Naive B cell (primary cell): ENCODE data around the gene MMP7. TPM values are rescaled to one million over a fixed set of nuclear protein-coding genes. Genes with fewer than 3 reads are reported as not detected.

Experiments used
- ATAC-seq, 2 donors: fragments of 150-1000 bp; cut with Tn5 transposase; 2 replicates each; pipeline ENCODE4 v1.10.0; 2021; ENCODE audit warnings: low read depth in 2 of 2, mild to moderate bottlenecking in 2 of 2, moderate library complexity in 2 of 2
- DNase-seq: peaks from one replicate; pipeline ENCODE4 v3.0.0; 2022
- H3K27ac Mint-ChIP-seq, 6 donors: one replicate each; pipeline ENCODE4 v1.8.0; 2020 to 2022; ENCODE audit warnings: mild to moderate bottlenecking in 6 of 6, mixed read lengths in 6 of 6, moderate library complexity in 5 of 6, inconsistent platforms in 2 of 6
- H3K27me3 Mint-ChIP-seq, 3 donors: one replicate each; pipeline ENCODE4 v1.8.0; 2021 to 2022; ENCODE audit warnings: mixed read lengths in 3 of 3, mild to moderate bottlenecking in 1 of 3
- H3K36me3 Mint-ChIP-seq, 2 donors: one replicate each; pipeline ENCODE4 v1.8.0; 2020 to 2022; ENCODE audit warnings: mixed read lengths in 2 of 2, inconsistent platforms in 1 of 2, mild to moderate bottlenecking in 1 of 2
- H3K4me1 Mint-ChIP-seq, 3 donors: one replicate each; pipeline ENCODE4 v1.8.0; 2020 to 2022; ENCODE audit warnings: mixed read lengths in 3 of 3, inconsistent platforms in 1 of 3, mild to moderate bottlenecking in 1 of 3, moderate library complexity in 1 of 3
- H3K4me3 Mint-ChIP-seq, 8 donors: one replicate each; pipeline ENCODE4 v1.8.0; 2020 to 2022; ENCODE audit warnings: mild to moderate bottlenecking in 8 of 8, mixed read lengths in 8 of 8, moderate library complexity in 8 of 8, inconsistent platforms in 2 of 8
- H3K9me3 Mint-ChIP-seq, 7 donors: one replicate each; pipeline ENCODE4 v1.8.0; 2020 to 2022; ENCODE audit warnings: mixed read lengths in 7 of 7, mild to moderate bottlenecking in 5 of 7, inconsistent platforms in 2 of 7, moderate library complexity in 1 of 7
- polyA plus RNA-seq, 6 donors: library from polyadenylated mRNA; unstranded; fragments of 300-500 nt; fragmentation: Illumina TruSeq; gene quantifications; one replicate each; pipeline ENCODE4 v1.2.3, GENCODE V29; 2021; ENCODE audit warnings: low read depth in 6 of 6

MMP7 gene
- polyA plus RNA-seq, 6 donors from 2014 or later: 0.32 to 0.36 TPM; not detected in 4

GRCh38 chr11:102500829-102501228, 29.7 kb downstream of the MMP7 start:
- no peaks in the 10 kb centered on the region for H3K27me3 Mint-ChIP-seq
- peaks cover 0 to under 1% (median under 1%) of the 10 kb centered on the region in 3 donors for H3K4me1 Mint-ChIP-seq
- no peaks in the 10 kb centered on the region for H3K9me3 Mint-ChIP-seq
- H3K4me3 Mint-ChIP-seq: no peak overlapping the region
- H3K36me3 Mint-ChIP-seq: no peaks in the 10 kb centered on the region
- H3K27ac Mint-ChIP-seq: no peak overlapping the region
- DNase-seq (no peak), ATAC-seq (no peak)

DNA sequence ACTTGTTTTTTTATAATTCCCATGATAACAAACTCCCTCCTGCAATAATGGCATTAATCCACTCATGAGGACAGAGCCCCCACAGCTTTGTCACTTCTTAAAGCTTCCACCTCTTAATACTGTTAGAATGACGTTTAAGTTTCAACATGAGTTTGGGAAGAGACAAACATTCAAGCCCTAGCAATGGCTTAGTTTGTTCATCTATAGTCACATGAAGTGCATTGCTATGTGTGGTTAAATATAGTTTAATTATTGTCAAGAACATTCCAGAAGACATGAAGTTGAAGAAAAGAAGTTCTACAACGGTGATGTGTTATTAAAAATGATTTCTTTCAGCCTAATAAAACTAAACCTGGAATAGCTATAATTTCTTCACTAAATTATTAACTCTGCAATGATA, 30.6 kb downstream of the MMP7 start:
- Mint-ChIP-seq H3K36me3 (no peaks in the 10 kb centered on the region), H3K27ac (no peak overlapping the region), H3K9me3 (no peaks in the 10 kb centered on the region), H3K27me3 (no peaks in the 10 kb centered on the region), H3K4me1 (peaks cover 5 to 8% (median 7%) of the 10 kb centered on the region in 3 donors), H3K4me3 (no peak overlapping the region)
- DNase-seq (no peak), ATAC-seq (no peak)

- no peaks in the 10 kb centered on the region for H3K36me3 Mint-ChIP-seq
- H3K9me3 Mint-ChIP-seq: no peaks in the 10 kb centered on the region
- peaks cover 5 to 8% (median 7%) of the 10 kb centered on the region in 3 donors for H3K4me1 Mint-ChIP-seq
- H3K27me3 Mint-ChIP-seq: no peaks in the 10 kb centered on the region
- peak overlapping the region in 1 of 6 donors; percentile 51 for H3K27ac Mint-ChIP-seq
- DNase-seq (no peak), ATAC-seq (no peak)
- no peak overlapping the region for H3K4me3 Mint-ChIP-seq
These were observed 31.4 kb downstream of the MMP7 start for GRCh38 chr11:102499151-102499550.

DNA sequence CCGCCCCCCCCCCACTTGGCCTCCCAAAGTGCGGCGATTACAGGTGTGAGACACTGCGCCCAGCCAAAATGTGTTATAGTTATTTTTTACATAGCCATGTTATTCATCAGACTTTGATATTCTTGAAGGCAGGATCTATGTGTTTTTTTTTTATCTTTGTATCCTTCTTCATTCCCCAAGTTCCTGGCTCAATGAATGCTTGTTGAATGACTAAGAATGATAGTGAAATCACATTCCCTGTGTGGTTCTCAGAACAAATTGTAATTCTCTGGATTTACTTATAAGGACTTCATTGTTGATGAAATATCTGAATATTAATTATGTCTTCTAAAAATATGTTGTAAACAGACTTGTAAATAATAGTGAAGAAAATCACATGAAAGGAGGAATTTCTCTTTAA, 33.5 kb downstream of the MMP7 start:
- ATAC-seq: no peak
- no peaks in the 10 kb centered on the region for H3K9me3 Mint-ChIP-seq
- H3K36me3 Mint-ChIP-seq: no peaks in the 10 kb centered on the region
- H3K27ac Mint-ChIP-seq: no peak overlapping the region
- DNase-seq: no peak
- H3K4me3 Mint-ChIP-seq: no peak overlapping the region
- peaks cover 5 to 11% (median 8%) of the 10 kb centered on the region in 3 donors for H3K4me1 Mint-ChIP-seq
- no peaks in the 10 kb centered on the region for H3K27me3 Mint-ChIP-seq

DNA sequence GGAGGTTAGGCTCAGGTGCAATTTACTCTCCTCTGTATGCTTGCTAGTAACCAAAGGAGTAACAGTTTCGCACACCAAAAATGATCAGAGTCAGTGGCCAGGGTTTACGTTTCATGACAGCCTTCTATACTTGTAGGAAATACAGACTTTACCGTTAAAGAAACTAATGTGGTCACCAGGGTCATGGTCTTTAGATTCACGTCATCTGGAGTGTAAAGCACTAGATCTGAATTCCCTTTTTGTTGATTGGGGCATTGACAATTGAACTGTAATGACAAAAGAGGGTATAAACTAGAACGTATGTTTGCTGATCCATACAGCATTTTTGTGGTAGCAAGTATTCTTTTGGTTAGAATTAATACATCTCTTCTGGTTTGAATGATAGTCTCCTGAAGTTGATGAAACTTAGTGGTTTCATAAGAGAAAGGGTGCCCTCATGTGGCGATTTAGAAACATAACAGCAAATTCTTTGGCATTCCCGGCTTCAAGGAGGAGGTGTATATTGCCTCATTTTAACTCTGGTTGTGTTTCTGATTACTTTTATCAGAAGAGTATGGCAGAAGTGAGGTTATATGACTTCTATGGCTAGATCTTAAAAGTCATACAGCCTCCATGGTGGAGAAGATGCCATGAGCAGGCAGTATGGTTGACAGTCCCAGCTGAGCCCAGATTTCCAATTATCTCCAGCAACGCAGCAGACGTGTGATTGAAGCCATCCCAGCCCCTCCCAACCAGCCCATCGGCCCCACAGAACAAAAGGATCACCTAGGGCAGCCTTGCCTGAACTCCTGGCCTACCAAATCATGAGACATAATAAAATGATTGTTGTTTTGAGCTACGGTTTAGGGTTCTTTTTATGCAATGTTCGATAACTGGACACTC, 35.1 kb downstream of the MMP7 start:
- Mint-ChIP-seq H3K36me3 (no peaks in the 10 kb centered on the region), H3K9me3 (no peaks in the 10 kb centered on the region), H3K27me3 (no peaks in the 10 kb centered on the region), H3K4me3 (no peak overlapping the region), H3K4me1 (peaks cover 5 to 12% (median 8%) of the 10 kb centered on the region in 3 donors), H3K27ac (peak overlapping the region; percentile 8 to 86 (median 79))
- DNase-seq: peak; percentile 69
- ATAC-seq: peak; percentile 76 to 82

DNA sequence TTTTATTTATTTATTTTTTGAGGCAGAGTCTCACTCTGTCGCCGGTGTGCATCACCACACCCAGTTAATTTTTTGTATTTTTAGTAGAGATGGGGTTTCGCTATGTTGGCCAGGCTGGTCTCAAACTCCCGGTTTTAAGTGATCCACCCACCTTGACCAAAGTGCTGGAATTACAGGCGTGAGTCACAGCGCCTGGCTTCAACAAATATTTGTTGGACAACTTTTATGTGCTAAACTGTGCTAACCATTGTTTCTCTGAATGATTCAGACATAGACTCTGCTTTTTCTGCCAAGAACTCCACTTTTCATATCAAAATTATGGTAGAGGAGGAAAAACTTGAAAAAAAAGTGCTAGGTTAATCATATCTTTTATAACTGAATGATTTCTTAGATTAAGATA, 36.3 kb downstream of the MMP7 start:
- Mint-ChIP-seq H3K27ac (no peak overlapping the region), H3K36me3 (no peaks in the 10 kb centered on the region), H3K4me3 (no peak overlapping the region), H3K9me3 (no peaks in the 10 kb centered on the region), H3K27me3 (no peaks in the 10 kb centered on the region), H3K4me1 (peaks cover 5 to 12% (median 8%) of the 10 kb centered on the region in 3 donors)
- ATAC-seq (no peak), DNase-seq (no peak)

DNA sequence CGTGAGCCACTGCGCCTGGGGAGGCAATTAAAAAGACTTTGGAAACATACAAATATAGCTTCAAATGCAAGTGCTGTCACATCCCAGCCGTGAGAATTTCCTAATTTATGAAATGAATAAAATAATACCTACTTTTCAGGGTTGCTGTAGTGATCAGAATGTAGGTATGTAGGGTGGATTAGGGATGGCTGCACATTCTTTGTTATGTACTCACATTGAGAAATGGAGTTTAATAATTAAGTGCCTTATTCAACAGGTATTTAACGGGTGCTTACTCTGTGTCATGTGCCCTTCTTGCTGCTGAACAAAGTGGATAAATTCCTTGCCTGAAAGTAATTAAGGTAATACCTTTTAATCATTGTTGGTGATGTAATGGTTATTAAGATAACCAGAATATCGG, 37.0 kb downstream of the MMP7 start:
- no peak for DNase-seq
- Mint-ChIP-seq H3K4me1 (peaks cover 5 to 12% (median 8%) of the 10 kb centered on the region in 3 donors), H3K27me3 (no peaks in the 10 kb centered on the region), H3K4me3 (no peak overlapping the region), H3K27ac (peak overlapping the region in 1 of 6 donors; percentile 14), H3K36me3 (no peaks in the 10 kb centered on the region), H3K9me3 (no peaks in the 10 kb centered on the region)
- ATAC-seq: no peak

DNA sequence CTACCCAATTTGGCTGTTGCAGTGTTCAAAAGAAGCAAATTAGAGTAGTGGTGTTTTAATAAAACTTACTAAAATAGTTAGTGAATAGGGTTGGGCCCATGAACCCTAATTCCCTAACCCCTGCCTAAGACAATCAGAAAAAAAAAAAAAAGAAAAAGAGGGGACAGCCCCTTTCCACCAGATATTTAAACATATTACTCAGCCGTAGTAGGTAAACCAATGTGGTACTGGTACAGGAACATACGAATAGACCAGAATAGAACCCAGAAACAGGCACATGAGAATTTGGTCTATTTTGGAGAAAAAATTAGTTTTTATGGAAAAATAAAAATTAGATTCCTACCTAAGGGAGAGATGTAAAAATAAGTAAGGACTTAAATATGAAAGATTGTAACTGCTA, 38.6 kb downstream of the MMP7 start:
- H3K36me3 Mint-ChIP-seq: no peaks in the 10 kb centered on the region
- H3K27ac Mint-ChIP-seq: peak overlapping the region in 2 of 6 donors; percentile 18 to 59
- DNase-seq (no peak), ATAC-seq (no peak)
- H3K4me1 Mint-ChIP-seq: peaks cover 5 to 12% (median 8%) of the 10 kb centered on the region in 3 donors
- H3K27me3 Mint-ChIP-seq: no peaks in the 10 kb centered on the region
- H3K9me3 Mint-ChIP-seq: no peaks in the 10 kb centered on the region
- no peak overlapping the region for H3K4me3 Mint-ChIP-seq

DNA sequence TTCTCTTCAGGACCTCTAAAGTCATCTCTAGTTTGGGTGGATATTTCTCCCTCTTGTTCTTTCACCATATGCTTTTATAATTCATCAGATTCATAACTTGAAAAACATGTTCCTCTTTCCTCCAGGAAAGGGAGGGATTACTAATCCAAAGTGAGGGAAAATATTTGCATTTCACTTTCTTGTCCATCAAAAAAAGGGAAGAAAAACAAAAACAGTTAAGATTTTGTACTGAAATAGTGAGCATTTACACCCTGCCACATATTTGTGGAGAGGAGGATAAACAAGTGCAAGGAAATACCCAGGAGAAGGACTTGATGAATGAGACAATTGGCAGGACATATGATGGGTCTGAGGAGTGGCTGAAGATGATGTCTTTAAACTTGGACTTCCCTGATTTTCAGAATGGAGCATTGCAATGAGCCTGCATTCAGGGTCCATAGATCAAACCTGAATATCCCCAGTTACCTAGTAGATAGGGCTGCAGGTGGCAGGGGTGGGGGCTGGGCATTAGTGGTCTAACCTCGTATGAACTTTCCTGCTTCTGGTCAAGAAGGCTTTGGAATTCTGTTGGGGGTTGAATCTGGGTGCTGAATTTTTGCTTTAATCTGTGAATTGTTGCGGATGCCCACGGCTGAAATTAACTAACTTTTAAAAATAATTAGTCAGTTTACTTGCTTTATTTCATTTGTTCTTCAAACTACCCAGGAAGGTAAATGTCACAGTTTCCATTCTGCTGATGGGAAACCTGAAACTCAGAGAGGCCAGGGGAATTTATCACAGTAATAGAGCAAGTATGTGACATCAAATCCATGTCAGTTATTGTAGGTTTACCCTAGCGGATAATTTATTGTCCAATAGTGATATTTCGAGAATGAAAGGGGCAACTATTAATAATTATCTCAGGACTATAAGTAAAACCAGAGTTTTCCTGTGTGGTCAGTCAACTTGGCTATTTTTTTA, 41.1 kb downstream of the MMP7 start:
- DNase-seq: no peak
- no peaks in the 10 kb centered on the region for H3K27me3 Mint-ChIP-seq

GRCh38 chr11:102488208-102488607, 42.3 kb downstream of the MMP7 start:
- peaks cover 0 to 1% (median 0%) of the 10 kb centered on the region in 7 donors for H3K9me3 Mint-ChIP-seq
- peaks cover 0 to 5% (median 0%) of the 10 kb centered on the region in 3 donors for H3K4me1 Mint-ChIP-seq
- no peak overlapping the region for H3K4me3 Mint-ChIP-seq
- no peak for ATAC-seq
- no peaks in the 10 kb centered on the region for H3K36me3 Mint-ChIP-seq
- H3K27ac Mint-ChIP-seq: peak overlapping the region in 1 of 6 donors; percentile 21
- no peak for DNase-seq
- H3K27me3 Mint-ChIP-seq: peaks cover 0 to 7% (median 0%) of the 10 kb centered on the region in 3 donors

More for the DNA sequence above, 41.1 kb downstream of the MMP7 start:
- peaks cover 0 to 1% (median 0%) of the 10 kb centered on the region in 7 donors for H3K9me3 Mint-ChIP-seq
- no peak overlapping the region for H3K27ac Mint-ChIP-seq
- no peak overlapping the region for H3K4me3 Mint-ChIP-seq
- ATAC-seq: no peak
- peaks cover 0 to 5% (median 0%) of the 10 kb centered on the region in 3 donors for H3K4me1 Mint-ChIP-seq
- H3K36me3 Mint-ChIP-seq: no peaks in the 10 kb centered on the region

DNA sequence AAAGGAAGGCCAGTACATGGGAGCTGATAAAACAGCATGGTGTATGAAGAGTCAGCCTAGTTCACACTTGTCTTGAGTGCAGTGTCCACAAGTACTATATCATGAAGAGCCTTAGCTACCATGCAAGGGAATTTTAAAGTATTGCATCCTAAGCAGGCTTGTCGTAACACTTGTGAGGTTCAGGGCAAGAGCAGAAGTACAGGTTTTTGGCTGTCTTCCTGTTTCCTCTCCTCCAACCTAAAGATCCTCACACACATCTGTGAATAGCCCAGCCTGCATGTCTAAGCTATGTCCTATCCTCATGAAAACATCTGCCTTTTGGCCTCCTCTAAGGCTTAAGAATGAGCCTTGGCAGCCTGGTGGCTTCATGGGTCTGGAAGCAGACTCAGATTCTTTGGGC, 43.3 kb downstream of the MMP7 start:
- DNase-seq (no peak), ATAC-seq (no peak)
- H3K9me3 Mint-ChIP-seq: peaks cover 0 to 1% (median 0%) of the 10 kb centered on the region in 7 donors
- H3K36me3 Mint-ChIP-seq: no peaks in the 10 kb centered on the region
- no peak overlapping the region for H3K27ac Mint-ChIP-seq
- H3K27me3 Mint-ChIP-seq: peaks cover 0 to 9% (median 0%) of the 10 kb centered on the region in 3 donors
- peaks cover 0 to 2% (median 0%) of the 10 kb centered on the region in 3 donors for H3K4me1 Mint-ChIP-seq
- H3K4me3 Mint-ChIP-seq: no peak overlapping the region

DNA sequence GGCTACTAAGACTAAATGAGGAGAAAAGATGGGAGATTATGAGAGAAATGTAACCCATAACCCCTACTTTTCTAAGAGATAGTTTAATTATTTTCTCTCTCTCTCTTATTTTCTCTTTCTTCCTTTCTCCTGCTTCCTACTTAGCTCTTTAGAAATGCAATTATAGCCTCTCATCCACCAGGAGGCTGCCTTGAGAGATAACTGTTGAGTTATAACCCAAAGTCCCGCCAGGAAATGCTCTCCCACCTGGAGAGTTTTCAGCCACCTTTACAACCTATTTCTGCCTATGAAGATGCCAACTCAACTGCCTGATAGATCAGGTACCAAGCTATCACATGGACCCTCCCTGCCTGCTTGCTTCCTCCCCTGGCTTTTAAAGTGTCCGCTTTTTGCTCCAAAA, 44.0 kb downstream of the MMP7 start:
- Mint-ChIP-seq H3K27ac (no peak overlapping the region), H3K4me1 (no peaks in the 10 kb centered on the region), H3K36me3 (no peaks in the 10 kb centered on the region), H3K27me3 (peaks cover 0 to 9% (median 0%) of the 10 kb centered on the region in 3 donors), H3K9me3 (peaks cover 0 to 1% (median 0%) of the 10 kb centered on the region in 7 donors), H3K4me3 (no peak overlapping the region)
- DNase-seq (no peak), ATAC-seq (no peak)

DNA sequence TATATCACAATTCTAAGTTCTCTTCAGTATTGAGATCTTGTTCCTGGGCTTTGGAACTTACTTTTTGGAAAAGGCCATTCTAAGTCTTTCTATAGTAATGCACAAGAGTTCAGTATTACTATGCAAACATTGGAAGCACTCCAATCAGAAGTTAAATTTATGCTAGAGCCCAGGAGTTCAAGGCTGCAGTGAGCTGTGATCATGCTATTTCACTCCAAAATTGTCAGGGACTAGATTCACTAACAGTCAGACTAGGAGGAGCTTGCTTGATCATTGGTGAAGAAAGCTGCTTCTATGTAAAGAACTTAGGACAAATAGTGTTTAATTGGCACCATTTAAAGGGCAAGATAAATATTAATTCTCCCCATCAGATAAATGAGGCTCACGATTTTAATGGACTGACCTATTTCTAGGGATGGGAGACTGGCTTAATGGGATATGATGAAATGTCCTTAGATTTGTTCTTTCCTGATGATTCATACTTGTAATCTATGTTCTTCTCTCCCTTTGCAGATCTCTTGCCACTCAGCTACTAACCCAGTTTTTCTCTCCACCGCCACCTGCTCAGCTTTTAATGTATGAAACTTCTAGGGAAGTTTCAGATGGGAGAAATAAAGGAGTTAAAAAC, 45.3 kb downstream of the MMP7 start:
- H3K9me3 Mint-ChIP-seq: peaks cover 0 to 1% (median 0%) of the 10 kb centered on the region in 7 donors
- H3K27me3 Mint-ChIP-seq: peaks cover 0 to 9% (median 0%) of the 10 kb centered on the region in 3 donors
- no peaks in the 10 kb centered on the region for H3K4me1 Mint-ChIP-seq
- H3K36me3 Mint-ChIP-seq: no peaks in the 10 kb centered on the region
- H3K4me3 Mint-ChIP-seq: no peak overlapping the region
- DNase-seq: no peak
- H3K27ac Mint-ChIP-seq: no peak overlapping the region
- ATAC-seq: no peak
